ENCODE measurements around the gene SNX6.

Gene SNX6

GRCh38 chr14:34633742-34634141 is 3.8 kb upstream of the SNX6 start:
- DNase-seq: no peak

GRCh38 chr14:34632411-34632978 is 2.5 kb upstream of the SNX6 start:
- no peak for DNase-seq

GRCh38 chr14:34629344-34629656 is 648 bp downstream of the SNX6 start:
- no peak for DNase-seq

GRCh38 chr14:34628681-34629135 is 1.2 kb downstream of the SNX6 start:
- DNase-seq: peak; percentile 24

GRCh38 chr14:34623506-34623905 is 6.4 kb downstream of the SNX6 start:
- DNase-seq: no peak

- no peak for DNase-seq
Observed at GRCh38 chr14:34620839-34621238, 9.1 kb downstream of the SNX6 start.

GRCh38 chr14:34620115-34620514 is 9.8 kb downstream of the SNX6 start:
- DNase-seq: no peak

- DNase-seq: no peak
Observed at GRCh38 chr14:34619471-34619870, 10.5 kb downstream of the SNX6 start.

- DNase-seq: no peak
Observed at GRCh38 chr14:34616360-34616759, 13.6 kb downstream of the SNX6 start.

GRCh38 chr14:34615507-34615906 is 14.4 kb downstream of the SNX6 start:
- DNase-seq: no peak

- DNase-seq: no peak
Observed at GRCh38 chr14:34614638-34615037, 15.3 kb downstream of the SNX6 start.

GRCh38 chr14:34610101-34610500 is 19.8 kb downstream of the SNX6 start:
- no peak for DNase-seq

GRCh38 chr14:34605461-34605860 is 24.5 kb downstream of the SNX6 start:
- DNase-seq: no peak

- DNase-seq: no peak
Observed at GRCh38 chr14:34604995-34605394, 25.0 kb downstream of the SNX6 start.

GRCh38 chr14:34596891-34597290 is 33.1 kb downstream of the SNX6 start:
- no peak for DNase-seq

GRCh38 chr14:34593740-34594375 is 36.1 kb downstream of the SNX6 start:
- DNase-seq: no peak

- no peak for DNase-seq
Observed at GRCh38 chr14:34592623-34593022, 37.3 kb downstream of the SNX6 start.

- DNase-seq: no peak
Observed at GRCh38 chr14:34583525-34583924, 46.4 kb downstream of the SNX6 start.

- DNase-seq: no peak
Observed at GRCh38 chr14:34582117-34582680, 47.7 kb downstream of the SNX6 start.

- DNase-seq: no peak
Observed at GRCh38 chr14:34580381-34580780, 49.6 kb downstream of the SNX6 start.

GRCh38 chr14:34571771-34572170 is 58.2 kb downstream of the SNX6 start:
- DNase-seq: no peak

GRCh38 chr14:34569750-34570149 is 60.2 kb downstream of the SNX6 start:
- DNase-seq: no peak

- no peak for DNase-seq
Observed at GRCh38 chr14:34568803-34569202, 61.1 kb downstream of the SNX6 start.

- DNase-seq: no peak
Observed at GRCh38 chr14:34562776-34563150, 67.2 kb downstream of the SNX6 start.

All from activated T-cell treated with anti-CD3 and anti-CD28 coated beads, Interleukin-2, amount 50 U/mL, for 1 hour (primary cell).